ENCODE results near the gene LPAR2.
"Not testable (repeated sequence)": the region's sequence is repeated elsewhere in the genome, so short reads cannot be mapped to it uniquely, and the experiment has no call there.

LPAR2 gene

GRCh38 chr19:19630426-19630825 lies 2.4 kb upstream of the LPAR2 start:
- no peak for DNase-seq

- no peak for DNase-seq
These were observed 2.0 kb upstream of the LPAR2 start for GRCh38 chr19:19630062-19630414.

GRCh38 chr19:19628501-19629134 lies 598 bp upstream of the LPAR2 start:
- DNase-seq: peak; percentile 52 to 72

- no peak for DNase-seq
These were observed 1.2 kb downstream of the LPAR2 start for GRCh38 chr19:19626516-19627472.

GRCh38 chr19:19624032-19624570 lies 3.9 kb downstream of the LPAR2 start:
- no peak for DNase-seq

- DNase-seq: no peak
These were observed 4.6 kb downstream of the LPAR2 start for GRCh38 chr19:19623383-19623782.

GRCh38 chr19:19619849-19620210 lies 8.2 kb downstream of the LPAR2 start:
- DNase-seq: no peak

- no peak for DNase-seq
These were observed 8.7 kb downstream of the LPAR2 start for GRCh38 chr19:19619181-19619848.

- peak; percentile 96 to 98 for DNase-seq
These were observed 9.6 kb downstream of the LPAR2 start, which contains the start of gene PBX4 for GRCh38 chr19:19618219-19619051. TSS of gene PBX4 (minus strand) at chr19:19618687. CDS start at chr19:19618629, 58 bp downstream.

- no peak for DNase-seq
These were observed 12.9 kb downstream of the LPAR2 start for GRCh38 chr19:19615086-19615485.

- no peak for DNase-seq
These were observed 14.5 kb downstream of the LPAR2 start for GRCh38 chr19:19613506-19613905.

GRCh38 chr19:19610376-19611202 lies 17.4 kb downstream of the LPAR2 start:
- no peak for DNase-seq

- DNase-seq: not testable (repeated sequence)
These were observed 21.3 kb downstream of the LPAR2 start for GRCh38 chr19:19606686-19607085.

- peak in 1 of 2 donors; percentile 56 for DNase-seq
These were observed 22.0 kb downstream of the LPAR2 start for GRCh38 chr19:19606021-19606420.

GRCh38 chr19:19602713-19603324 lies 25.2 kb downstream of the LPAR2 start:
- DNase-seq: no peak

- no peak for DNase-seq
These were observed 25.8 kb downstream of the LPAR2 start for GRCh38 chr19:19602136-19602712.

- peak; percentile 45 to 75 for DNase-seq
These were observed 27.2 kb downstream of the LPAR2 start for GRCh38 chr19:19600793-19601330.

- DNase-seq: not testable (repeated sequence)
These were observed 29.1 kb downstream of the LPAR2 start for GRCh38 chr19:19598728-19599451.

GRCh38 chr19:19597809-19598306 lies 30.2 kb downstream of the LPAR2 start:
- peak; percentile 78 to 95 for DNase-seq

All from inflammatory macrophage treated with lipopolysaccharide for 1 hour (primary cell).